ENCODE data around the gene CHPF.

CHPF gene

GRCh38 chr2:219551441-219552381 is 8.1 kb upstream of the CHPF start:
- peak overlapping the region; percentile 77 to 86 (median 83) for H3K4me2 ChIP-seq
- peak overlapping the region in 8 of 11 experiments; percentile 29 to 70 (median 50); a peak in 9 of 22 replicates for H3K9ac ChIP-seq
- H3K27me3 ChIP-seq, result peaks cover 0 to 18% (median 14%) of the 10 kb centered on the region in 11 experiments; a peak in 17 of 22 replicates
- H4K20me1 ChIP-seq, result peaks cover 0 to 25% (median 0%) of the 10 kb centered on the region in 11 experiments; a peak in 5 of 22 replicates
- H3K4me1 ChIP-seq, result peaks cover 0 to 13% (median 9%) of the 10 kb centered on the region in 10 experiments; a peak in 14 of 20 replicates
- TF ChIP-seq Cebpa-rat (IDR thresholded peaks at IDR 0.05), result no peak
- H3K9me3 ChIP-seq (replicated peaks in 1 of 11), result peaks cover 0 to 7% (median 0%) of the 10 kb centered on the region in 11 experiments; a peak in 3 of 22 replicates
- no peak overlapping the region for H3K27ac ChIP-seq
- H3K36me3 ChIP-seq, result no peaks in the 10 kb centered on the region; a peak in 1 of 22 replicates
- peak overlapping the region; percentile 43 to 71 (median 58) for H3K4me3 ChIP-seq

GRCh38 chr2:219549619-219550018 is 6.0 kb upstream of the CHPF start:
- Histone ChIP-seq H3K36me3 (no peaks in the 10 kb centered on the region), H3K9me3 (replicated peaks in 1 of 11) (peaks cover 0 to 7% (median 0%) of the 10 kb centered on the region in 11 experiments; a peak in 3 of 22 replicates), H3K27me3 (peaks cover 7 to 35% (median 26%) of the 10 kb centered on the region in 11 experiments; a peak in 18 of 22 replicates), H4K20me1 (peaks cover 0 to 37% (median 3%) of the 10 kb centered on the region in 11 experiments; a peak in 9 of 22 replicates), H3K4me3 (no peak overlapping the region), H3K4me1 (peaks cover 0 to 15% (median 10%) of the 10 kb centered on the region in 10 experiments), H3K27ac (no peak overlapping the region), H3K9ac (no peak overlapping the region), H3K4me2 (no peak overlapping the region)
- TF ChIP-seq Cebpa-rat (IDR thresholded peaks at IDR 0.05), result no peak

- Histone ChIP-seq H3K4me2 (no peak overlapping the region), H3K4me3 (no peak overlapping the region), H3K9me3 (replicated peaks in 1 of 11) (peaks cover 0 to 7% (median 0%) of the 10 kb centered on the region in 11 experiments; a peak in 3 of 22 replicates), H3K36me3 (no peaks in the 10 kb centered on the region), H3K27me3 (peaks cover 11 to 41% (median 31%) of the 10 kb centered on the region in 11 experiments; a peak in 18 of 22 replicates), H3K9ac (no peak overlapping the region), H3K4me1 (peaks cover 5 to 21% (median 17%) of the 10 kb centered on the region in 10 experiments), H4K20me1 (peaks cover 0 to 37% (median 6%) of the 10 kb centered on the region in 11 experiments; a peak in 10 of 22 replicates), H3K27ac (no peak overlapping the region)
- no peak for TF ChIP-seq Cebpa-rat (IDR thresholded peaks at IDR 0.05)
Measured at GRCh38 chr2:219548990-219549389, 5.4 kb upstream of the CHPF start.

- peaks cover 11 to 22% (median 18%) of the 10 kb centered on the region in 10 experiments for H3K4me1 ChIP-seq
- H3K36me3 ChIP-seq, result no peaks in the 10 kb centered on the region
- no peak overlapping the region for H3K4me2 ChIP-seq
- H3K27me3 ChIP-seq, result peaks cover 17 to 48% (median 38%) of the 10 kb centered on the region in 11 experiments; a peak in 18 of 22 replicates
- peaks cover 0 to 45% (median 12%) of the 10 kb centered on the region in 11 experiments; a peak in 16 of 22 replicates for H4K20me1 ChIP-seq
- no peak for TF ChIP-seq Cebpa-rat (IDR thresholded peaks at IDR 0.05)
- no peak overlapping the region for H3K4me3 ChIP-seq
- H3K9me3 ChIP-seq (replicated peaks in 1 of 11), result peaks cover 0 to 3% (median 0%) of the 10 kb centered on the region in 11 experiments; a peak in 3 of 22 replicates
- H3K9ac ChIP-seq, result no peak overlapping the region
- no peak overlapping the region for H3K27ac ChIP-seq
Measured at GRCh38 chr2:219547621-219548020, 4.0 kb upstream of the CHPF start.

- no peak for TF ChIP-seq Cebpa-rat (IDR thresholded peaks at IDR 0.05)
- H3K4me1 ChIP-seq, result peaks cover 18 to 31% (median 27%) of the 10 kb centered on the region in 10 experiments
- H3K9ac ChIP-seq, result no peak overlapping the region
- no peak overlapping the region for H3K4me3 ChIP-seq
- no peaks in the 10 kb centered on the region for H3K9me3 ChIP-seq (replicated peaks in 1 of 11)
- no peak overlapping the region for H3K27ac ChIP-seq
- peaks cover 22 to 46% (median 35%) of the 10 kb centered on the region in 11 experiments; a peak in 18 of 22 replicates for H3K27me3 ChIP-seq
- H3K36me3 ChIP-seq, result peaks cover 0 to 3% (median 0%) of the 10 kb centered on the region in 11 experiments; a peak in 1 of 22 replicates
- H4K20me1 ChIP-seq, result peaks cover 0 to 60% (median 22%) of the 10 kb centered on the region in 11 experiments; a peak in 19 of 22 replicates
- H3K4me2 ChIP-seq, result no peak overlapping the region
Measured at GRCh38 chr2:219545943-219546352, 2.3 kb upstream of the CHPF start.

- no peak overlapping the region for H3K27ac ChIP-seq
- H4K20me1 ChIP-seq, result peaks cover 0 to 65% (median 23%) of the 10 kb centered on the region in 11 experiments; a peak in 19 of 22 replicates
- peaks cover 22 to 40% (median 33%) of the 10 kb centered on the region in 11 experiments; a peak in 18 of 22 replicates for H3K27me3 ChIP-seq
- no peak overlapping the region for H3K9ac ChIP-seq
- H3K4me2 ChIP-seq, result no peak overlapping the region
- no peaks in the 10 kb centered on the region for H3K9me3 ChIP-seq (replicated peaks in 1 of 11)
- no peak overlapping the region for H3K4me3 ChIP-seq
- no peak for TF ChIP-seq Cebpa-rat (IDR thresholded peaks at IDR 0.05)
- peaks cover 0 to 7% (median 2%) of the 10 kb centered on the region in 11 experiments; a peak in 4 of 22 replicates for H3K36me3 ChIP-seq
- H3K4me1 ChIP-seq, result peaks cover 18 to 34% (median 29%) of the 10 kb centered on the region in 10 experiments
Measured at GRCh38 chr2:219545295-219545942, 1.8 kb upstream of the CHPF start.

- no peaks in the 10 kb centered on the region for H3K9me3 ChIP-seq (replicated peaks in 1 of 11)
- H4K20me1 ChIP-seq, result peaks cover 0 to 68% (median 28%) of the 10 kb centered on the region in 11 experiments; a peak in 19 of 22 replicates
- no peak for TF ChIP-seq Cebpa-rat (IDR thresholded peaks at IDR 0.05)
- peak overlapping the region; percentile 87 to 100 (median 97) for H3K4me2 ChIP-seq
- H3K4me3 ChIP-seq, result peak overlapping the region; percentile 71 to 81 (median 77); a peak in 14 of 20 replicates
- peaks cover 0 to 16% (median 7%) of the 10 kb centered on the region in 11 experiments; a peak in 6 of 22 replicates for H3K36me3 ChIP-seq
- H3K27ac ChIP-seq, result no peak overlapping the region
- peaks cover 22 to 40% (median 33%) of the 10 kb centered on the region in 11 experiments; a peak in 18 of 22 replicates for H3K27me3 ChIP-seq
- H3K4me1 ChIP-seq, result peaks cover 18 to 41% (median 29%) of the 10 kb centered on the region in 10 experiments
- no peak overlapping the region for H3K9ac ChIP-seq
Measured at GRCh38 chr2:219544567-219544966, 958 bp upstream of the CHPF start.

- H3K4me1 ChIP-seq, result peaks cover 23 to 55% (median 39%) of the 10 kb centered on the region in 10 experiments
- TF ChIP-seq Cebpa-rat (IDR thresholded peaks at IDR 0.05), result no peak
- H3K4me3 ChIP-seq, result peak overlapping the region; percentile 71 to 81 (median 77)
- H3K36me3 ChIP-seq, result peaks cover 0 to 19% (median 10%) of the 10 kb centered on the region in 11 experiments; a peak in 7 of 22 replicates
- no peaks in the 10 kb centered on the region for H3K9me3 ChIP-seq (replicated peaks in 1 of 11)
- H3K4me2 ChIP-seq, result peak overlapping the region; percentile 87 to 100 (median 97)
- peak overlapping the region in 10 of 11 experiments; percentile 6 to 66 (median 52); a peak in 16 of 22 replicates for H3K27ac ChIP-seq
- peak overlapping the region; percentile 54 to 85 (median 75) for H3K9ac ChIP-seq
- peaks cover 0 to 76% (median 29%) of the 10 kb centered on the region in 11 experiments; a peak in 19 of 22 replicates for H4K20me1 ChIP-seq
- H3K27me3 ChIP-seq, result peaks cover 22 to 40% (median 33%) of the 10 kb centered on the region in 11 experiments; a peak in 18 of 22 replicates
Measured at GRCh38 chr2:219542931-219543595, 546 bp downstream of the CHPF start.
